Keratinocyte (primary cell): ENCODE measurements around the gene CIB4. TPM values are rescaled to one million over a fixed set of nuclear protein-coding genes. Genes with fewer than 3 reads are reported as not detected.

ENCODE experiments used
- DNase-seq: peaks from one replicate; pipeline ENCODE4 v3.0.0-alpha.2; 2011; ENCODE audit warnings: low read depth, missing footprints, low spot score
- FAIRE-seq: peaks from 2 replicates; lab custom pipeline; 2011; peaks lifted over from hg19 to GRCh38; lab: Jason Lieb, UNC
- H2AFZ ChIP-seq: 2 replicates; pipeline ENCODE4 v1.6.0; 2012; ENCODE audit warnings: low read length, control low read depth, inconsistent platforms; ENCODE audit not compliant: control insufficient read depth
- H3K27ac ChIP-seq: 2 replicates; pipeline ENCODE4 v1.5.1; 2011; ENCODE audit warnings: low read length; ENCODE audit not compliant: control insufficient read depth, insufficient read depth
- H3K27me3 ChIP-seq: 3 replicates; pipeline ENCODE4 v1.6.0; 2011; ENCODE audit warnings: low read length; ENCODE audit not compliant: control insufficient read depth, insufficient read depth; ENCODE audit errors: extremely low read depth
- H3K36me3 ChIP-seq, 2 experiments: 2 replicates in 1 of 2; 3 replicates in 1 of 2; pipeline ENCODE4 v1.5.1; 2011; ENCODE audit warnings: low read length in 2 of 2, mild to moderate bottlenecking in 1 of 2; ENCODE audit not compliant: control insufficient read depth in 2 of 2, insufficient read depth in 2 of 2; ENCODE audit errors: extremely low read depth in 1 of 2
- H3K4me1 ChIP-seq: 3 replicates; pipeline ENCODE4 v1.5.1; 2011; ENCODE audit warnings: low read length; ENCODE audit not compliant: control insufficient read depth, insufficient read depth; ENCODE audit errors: extremely low read depth
- H3K4me2 ChIP-seq: 3 replicates; pipeline ENCODE4 v1.6.0; 2011; ENCODE audit warnings: low read depth, low read length; ENCODE audit not compliant: control insufficient read depth, insufficient read depth; ENCODE audit errors: extremely low read depth
- H3K4me3 ChIP-seq, 3 experiments: fragments of 200-600 bp in 1 of 3; sonication (generic) in 1 of 3; 2 replicates in 2 of 3; 3 replicates in 1 of 3; pipeline ENCODE4 v1.5.1; 2011 to 2016; ENCODE audit warnings: low read length in 3 of 3, mild to moderate bottlenecking in 3 of 3, control low read depth in 2 of 3, inconsistent platforms in 1 of 3, low read depth in 1 of 3, mixed read lengths in 1 of 3, mixed run types in 1 of 3, moderate library complexity in 1 of 3; ENCODE audit not compliant: control insufficient read depth in 2 of 3, insufficient read depth in 2 of 3; ENCODE audit errors: extremely low read depth in 1 of 3
- H3K79me2 ChIP-seq: 2 replicates; pipeline ENCODE4 v1.6.0; 2012; ENCODE audit warnings: low read length; ENCODE audit not compliant: control insufficient read depth, insufficient read depth
- H3K9ac ChIP-seq: 3 replicates; pipeline ENCODE4 v1.6.0; 2011; ENCODE audit warnings: low read length; ENCODE audit not compliant: control insufficient read depth, insufficient read depth; ENCODE audit errors: extremely low read depth
- H3K9me1 ChIP-seq: 3 replicates; pipeline ENCODE4 v1.6.0; 2011; ENCODE audit warnings: low read length; ENCODE audit not compliant: control insufficient read depth, insufficient read depth; ENCODE audit errors: extremely low read depth
- H3K9me3 ChIP-seq: 2 replicates; pipeline ENCODE4 v1.5.1; 2012; ENCODE audit warnings: low read depth, low read length; ENCODE audit not compliant: control insufficient read depth
- H4K20me1 ChIP-seq: 3 replicates; pipeline ENCODE4 v1.6.0; 2011; ENCODE audit warnings: low read length; ENCODE audit not compliant: control insufficient read depth, insufficient read depth; ENCODE audit errors: extremely low read depth
- EZH2 ChIP-seq: IDR thresholded peaks from one replicate; pipeline ENCODE4 v1.6.1; 2012; ENCODE audit warnings: inconsistent platforms, mild to moderate bottlenecking, low read length, moderate library complexity
- dilution Hi-C: fragments of 300-500 bp; cut with MboI; formaldehyde crosslinking; loops from one replicate; pipeline ENCODE4 v1.7.0; 2020; ENCODE audit warnings: low sequenced_read_pairs; ENCODE audit not compliant: extremely low pct_ligation_motif_present
- polyA plus RNA-seq, 5 experiments: library from polyadenylated mRNA; depleted of rRNA in 3 of 5; stranded (reverse) in 3 of 5; stranded (forward) in 1 of 5; unstranded in 1 of 5; fragments of >200 nt; gene quantifications; 1 replicate in 1 of 5; 2 replicates in 3 of 5; 3 replicates in 1 of 5; pipeline versions ENCODE4 v1.2.1 to v1.2.3, GENCODE V29; 2011 to 2012; ENCODE audit warnings: missing spikeins in 2 of 5, low read depth in 1 of 5, low replicate concordance in 1 of 5
- TF ChIP-seq, protein P1 (sequence below), 3 experiments: IDR thresholded peaks in 1 of 3; conservative IDR thresholded peaks in 1 of 3; optimal IDR thresholded peaks in 1 of 3; 2 replicates in 2 of 3; 3 replicates in 1 of 3; pipeline versions ENCODE3 to v1.5.1; 2011; ENCODE audit warnings: low read length in 3 of 3, mild to moderate bottlenecking in 3 of 3, moderate library complexity in 2 of 3, control low read depth in 1 of 3, inconsistent platforms in 1 of 3; ENCODE audit not compliant: insufficient read depth in 2 of 3; ENCODE audit errors: extremely low read depth in 1 of 3

The CIB4 gene
- polyA plus RNA-seq, 1 donor (not counting 4 experiments of a cell fraction or from before 2014, with no cell fraction given): not detected

DNA sequence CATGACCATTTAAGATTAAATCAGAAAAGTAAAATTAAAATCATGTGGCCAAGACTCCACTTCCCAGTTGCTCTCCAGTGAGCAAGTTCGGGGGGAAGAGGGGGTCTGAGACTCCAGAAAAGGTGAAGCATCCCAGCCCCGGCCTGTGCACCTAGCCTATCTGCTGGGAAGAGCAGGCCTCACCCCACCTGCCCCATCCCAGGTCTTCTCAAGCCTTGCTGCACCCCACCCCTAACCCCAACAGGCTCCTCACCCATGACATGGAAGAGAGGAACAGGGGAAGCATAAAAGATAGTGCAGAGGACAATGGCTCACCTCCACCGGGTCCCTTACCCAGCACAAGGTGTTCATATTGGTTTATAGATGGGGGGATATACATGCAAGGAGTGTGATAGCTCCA lies 14.6 kb downstream of the CIB4 start:
- dilution Hi-C loops: no loop called here
- FAIRE-seq (no peak), DNase-seq (no peak)
- H4K20me1 ChIP-seq: no peaks in the 10 kb centered on the region
- no peak overlapping the region for H3K9ac ChIP-seq
- no peak for TF ChIP-seq EZH2
- no peaks in the 10 kb centered on the region for H3K9me3 ChIP-seq
- no peak overlapping the region for H3K27ac ChIP-seq
- no peaks in the 10 kb centered on the region for H3K4me1 ChIP-seq
- no peak overlapping the region for H3K4me2 ChIP-seq
- H3K79me2 ChIP-seq: no peaks in the 10 kb centered on the region
- H3K27me3 ChIP-seq: peaks cover 3% of the 10 kb centered on the region
- no peaks in the 10 kb centered on the region for H3K36me3 ChIP-seq
- H3K9me1 ChIP-seq: no peaks in the 10 kb centered on the region
- H3K4me3 ChIP-seq: no peak overlapping the region
- H2AFZ ChIP-seq: no peak overlapping the region

DNA sequence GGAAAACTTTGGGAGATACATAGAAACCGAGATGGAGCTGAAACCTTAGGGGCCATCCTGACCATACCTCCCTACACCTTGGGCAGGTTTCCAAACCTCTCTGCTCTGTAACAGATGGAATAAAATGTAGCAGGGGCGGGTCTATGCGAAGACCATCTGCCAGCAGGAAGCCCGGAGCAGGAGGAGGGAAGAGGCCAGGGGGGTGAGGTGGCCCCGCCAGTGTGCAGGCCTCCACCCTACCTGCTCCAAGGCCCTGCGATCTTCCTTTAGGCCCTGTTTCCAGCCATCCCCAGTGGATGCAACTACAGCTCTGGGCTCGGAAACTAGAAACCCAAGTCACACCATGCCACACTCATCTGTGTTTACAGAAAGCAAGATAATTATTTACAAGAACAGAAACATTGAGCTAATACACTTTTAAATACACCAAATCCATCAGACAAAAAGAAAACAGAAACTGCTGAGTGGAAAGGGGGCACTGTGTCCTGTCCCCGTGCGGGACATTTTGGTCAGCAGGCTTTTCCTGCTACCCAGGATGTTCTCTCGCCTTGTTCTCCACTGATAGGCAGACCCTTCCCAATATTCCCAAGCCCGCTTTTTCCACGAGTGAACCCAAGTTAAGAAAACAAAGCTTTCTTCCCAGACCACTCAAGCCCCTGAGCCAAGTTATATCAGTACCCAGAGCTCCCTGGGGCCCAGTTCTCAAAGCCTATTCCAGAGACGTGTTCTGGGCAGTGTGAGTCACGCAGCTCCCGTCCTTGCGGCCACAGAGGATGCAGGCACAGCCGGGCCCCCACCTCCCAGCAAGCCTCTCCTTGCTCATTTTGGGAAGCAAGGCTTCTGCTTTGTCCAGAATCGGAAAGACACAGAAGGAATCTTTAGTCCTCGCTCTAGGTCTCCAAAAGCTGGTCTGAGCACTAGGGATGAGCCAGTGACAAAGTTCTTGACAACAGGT lies 17.3 kb downstream of the CIB4 start:
- FAIRE-seq (no peak), DNase-seq (no peak)
- Histone ChIP-seq H3K9me3 (no peaks in the 10 kb centered on the region), H3K9ac (no peak overlapping the region), H3K9me1 (no peaks in the 10 kb centered on the region), H3K27me3 (peaks cover 13% of the 10 kb centered on the region), H3K4me2 (no peak overlapping the region), H3K4me1 (no peaks in the 10 kb centered on the region), H2AFZ (no peak overlapping the region), H3K36me3 (no peaks in the 10 kb centered on the region), H4K20me1 (no peaks in the 10 kb centered on the region), H3K4me3 (no peak overlapping the region), H3K79me2 (no peaks in the 10 kb centered on the region), H3K27ac (no peak overlapping the region)
- TF ChIP-seq, protein P1, sequence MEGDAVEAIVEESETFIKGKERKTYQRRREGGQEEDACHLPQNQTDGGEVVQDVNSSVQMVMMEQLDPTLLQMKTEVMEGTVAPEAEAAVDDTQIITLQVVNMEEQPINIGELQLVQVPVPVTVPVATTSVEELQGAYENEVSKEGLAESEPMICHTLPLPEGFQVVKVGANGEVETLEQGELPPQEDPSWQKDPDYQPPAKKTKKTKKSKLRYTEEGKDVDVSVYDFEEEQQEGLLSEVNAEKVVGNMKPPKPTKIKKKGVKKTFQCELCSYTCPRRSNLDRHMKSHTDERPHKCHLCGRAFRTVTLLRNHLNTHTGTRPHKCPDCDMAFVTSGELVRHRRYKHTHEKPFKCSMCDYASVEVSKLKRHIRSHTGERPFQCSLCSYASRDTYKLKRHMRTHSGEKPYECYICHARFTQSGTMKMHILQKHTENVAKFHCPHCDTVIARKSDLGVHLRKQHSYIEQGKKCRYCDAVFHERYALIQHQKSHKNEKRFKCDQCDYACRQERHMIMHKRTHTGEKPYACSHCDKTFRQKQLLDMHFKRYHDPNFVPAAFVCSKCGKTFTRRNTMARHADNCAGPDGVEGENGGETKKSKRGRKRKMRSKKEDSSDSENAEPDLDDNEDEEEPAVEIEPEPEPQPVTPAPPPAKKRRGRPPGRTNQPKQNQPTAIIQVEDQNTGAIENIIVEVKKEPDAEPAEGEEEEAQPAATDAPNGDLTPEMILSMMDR (optimal IDR thresholded peaks at IDR 0.05 in 1 of 3, IDR thresholded peaks at IDR 0.05 in 1 of 3, conservative IDR thresholded peaks at IDR 0.05 in 1 of 3; ENCODE audit: extremely low read depth in 1 of 3, insufficient read depth in 2 of 3, low read length in 3 of 3): no peak
- TF ChIP-seq EZH2: no peak
- dilution Hi-C loops: no loop called here
